Endodermal cell (in vitro differentiated cells): ENCODE measurements around the gene ADAMTS18. TPM values are rescaled to one million over a fixed set of nuclear protein-coding genes. Genes with fewer than 3 reads are reported as not detected.

Source experiments
- DNase-seq: peaks from one replicate; pipeline ENCODE4 v3.0.0-alpha.2; 2017
- H3K27ac ChIP-seq: 2 replicates; pipeline ENCODE4 v1.5.1; 2013; ENCODE audit warnings: mild to moderate bottlenecking, low read depth, low read length, moderate library complexity
- H3K27me3 ChIP-seq: 2 replicates; pipeline ENCODE4 v1.6.1; 2013; ENCODE audit warnings: mild to moderate bottlenecking, low read length, moderate library complexity; ENCODE audit not compliant: insufficient read depth, control insufficient read depth, poor library complexity, severe bottlenecking
- H3K36me3 ChIP-seq: 2 replicates; pipeline ENCODE4 v1.7.0; 2013; ENCODE audit warnings: mild to moderate bottlenecking, low read length, moderate library complexity; ENCODE audit not compliant: control insufficient read depth, insufficient read depth
- H3K4me1 ChIP-seq: one replicate; pipeline ENCODE4 v1.7.0; 2013; ENCODE audit warnings: low read length; ENCODE audit not compliant: control insufficient read depth, insufficient read depth
- H3K4me3 ChIP-seq: 2 replicates; pipeline ENCODE4 v1.5.1; 2013; ENCODE audit warnings: mild to moderate bottlenecking, low read length, moderate library complexity
- H3K9ac ChIP-seq: 2 replicates; pipeline ENCODE4 v1.6.1; 2013; ENCODE audit warnings: mild to moderate bottlenecking, low read length, moderate library complexity; ENCODE audit not compliant: poor library complexity, severe bottlenecking; ENCODE audit errors: extremely low read depth
- H3K9me3 ChIP-seq: 2 replicates; pipeline ENCODE4 v1.6.1; 2013; ENCODE audit warnings: mild to moderate bottlenecking, low read length, moderate library complexity; ENCODE audit not compliant: control insufficient read depth
- H3K27ac Mint-ChIP-seq: 2 replicates; pipeline ENCODE4 v1.8.0; 2020; ENCODE audit warnings: mixed read lengths
- H3K27me3 Mint-ChIP-seq: 2 replicates; pipeline ENCODE4 v1.8.0; 2021; ENCODE audit warnings: mild to moderate bottlenecking, mixed read lengths; ENCODE audit not compliant: insufficient read depth
- H3K36me3 Mint-ChIP-seq: 2 replicates; pipeline ENCODE4 v1.8.0; 2020; ENCODE audit warnings: low read depth, mixed read lengths
- H3K4me1 Mint-ChIP-seq: 2 replicates; pipeline ENCODE4 v1.8.0; 2020; ENCODE audit warnings: mixed read lengths
- H3K4me3 Mint-ChIP-seq: 2 replicates; pipeline ENCODE4 v1.8.0; 2020; ENCODE audit warnings: mild to moderate bottlenecking, moderate library complexity, mixed read lengths
- H3K9me3 Mint-ChIP-seq: 2 replicates; pipeline ENCODE4 v1.8.0; 2020; ENCODE audit warnings: mild to moderate bottlenecking, mixed read lengths
- WGBS, 2 experiments: methylation state at CpG; one replicate each; pipeline versions ENCODE4 v1.1.5 to v1.1.7; 2013; ENCODE audit warnings: missing lambda C conversion rate in 2 of 2, mixed read lengths in 1 of 2; ENCODE audit not compliant: insufficient coverage in 1 of 2, insufficient read length in 1 of 2; 5-methylcytosine and 5-hydroxymethylcytosine counted together
- total RNA-seq, 2 donors: library from RNA; stranded (reverse); fragmentation: NEBNext Ultra II Directional in 1 of 2; extraction: Animal tissue kit (Norgen Biotek cat#: 25700) in 1 of 2; gene quantifications; 2 replicates in 1 of 2; 3 replicates in 1 of 2; pipeline ENCODE4 v1.2.1, GENCODE V29; 2021
- TF ChIP-seq, protein P1 (sequence below): fragments of 200-600 bp; sonication (generic); conservative IDR thresholded peaks from 2 replicates; pipeline ENCODE4 v1.5.0; 2021; ENCODE audit warnings: antibody characterized with exemption, mild to moderate bottlenecking

Gene ADAMTS18
- total RNA-seq, 2 donors from 2014 or later = 7.9 to 12.4 TPM

DNA sequence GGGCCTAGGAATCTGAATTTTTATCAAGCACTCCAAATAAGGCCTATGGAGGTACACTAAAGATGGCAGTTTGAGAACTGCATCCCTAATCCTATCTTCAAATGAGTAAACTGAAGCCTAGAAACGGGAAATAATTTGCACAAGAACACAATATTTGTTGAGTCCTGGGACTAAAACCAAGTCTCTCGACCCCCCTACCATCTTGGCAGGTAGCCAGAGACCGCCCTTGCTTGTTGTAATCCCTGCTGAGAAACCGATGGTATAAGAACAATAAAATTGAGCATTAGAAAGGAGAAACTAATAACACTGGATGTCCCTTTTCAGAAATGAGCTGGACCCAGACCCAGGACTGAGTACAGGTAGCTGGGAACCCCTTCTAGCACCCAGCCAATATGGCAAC, 24.4 kb downstream of the ADAMTS18 start:
- TF ChIP-seq, protein P1, sequence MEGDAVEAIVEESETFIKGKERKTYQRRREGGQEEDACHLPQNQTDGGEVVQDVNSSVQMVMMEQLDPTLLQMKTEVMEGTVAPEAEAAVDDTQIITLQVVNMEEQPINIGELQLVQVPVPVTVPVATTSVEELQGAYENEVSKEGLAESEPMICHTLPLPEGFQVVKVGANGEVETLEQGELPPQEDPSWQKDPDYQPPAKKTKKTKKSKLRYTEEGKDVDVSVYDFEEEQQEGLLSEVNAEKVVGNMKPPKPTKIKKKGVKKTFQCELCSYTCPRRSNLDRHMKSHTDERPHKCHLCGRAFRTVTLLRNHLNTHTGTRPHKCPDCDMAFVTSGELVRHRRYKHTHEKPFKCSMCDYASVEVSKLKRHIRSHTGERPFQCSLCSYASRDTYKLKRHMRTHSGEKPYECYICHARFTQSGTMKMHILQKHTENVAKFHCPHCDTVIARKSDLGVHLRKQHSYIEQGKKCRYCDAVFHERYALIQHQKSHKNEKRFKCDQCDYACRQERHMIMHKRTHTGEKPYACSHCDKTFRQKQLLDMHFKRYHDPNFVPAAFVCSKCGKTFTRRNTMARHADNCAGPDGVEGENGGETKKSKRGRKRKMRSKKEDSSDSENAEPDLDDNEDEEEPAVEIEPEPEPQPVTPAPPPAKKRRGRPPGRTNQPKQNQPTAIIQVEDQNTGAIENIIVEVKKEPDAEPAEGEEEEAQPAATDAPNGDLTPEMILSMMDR = no peak
- H3K27me3 Mint-ChIP-seq = no peaks in the 10 kb centered on the region

DNA sequence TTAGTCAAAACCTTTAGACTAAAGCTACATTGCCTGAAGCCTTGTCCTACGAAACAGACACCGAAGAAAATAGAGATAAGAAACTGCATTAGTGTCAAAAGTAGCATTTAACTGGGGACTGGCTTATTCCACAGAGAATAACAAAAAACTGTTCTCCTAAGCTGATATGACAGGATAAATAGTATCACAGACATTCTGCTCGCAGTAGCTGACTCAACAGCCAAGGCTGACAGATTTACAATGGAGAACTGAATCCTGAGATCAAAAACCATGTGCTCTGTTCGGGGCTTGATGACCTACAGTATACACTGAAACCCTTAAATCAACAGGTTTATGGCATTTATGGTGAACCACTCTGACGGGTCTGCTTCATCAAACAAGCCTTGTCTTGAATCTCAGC, 25.5 kb downstream of the ADAMTS18 start:
- DNase-seq = no peak
- no peak overlapping the region for H3K27ac Mint-ChIP-seq
- peaks cover 42% of the 10 kb centered on the region for H3K36me3 Mint-ChIP-seq
- H3K4me1 Mint-ChIP-seq = peaks cover 18% of the 10 kb centered on the region
- H3K9me3 ChIP-seq = peaks cover 22% of the 10 kb centered on the region
- no peak overlapping the region for H3K4me3 Mint-ChIP-seq
- no peak overlapping the region for H3K4me3 ChIP-seq
- WGBS, 2 experiments = 92 to 100% methylated on average over 3 to 5 of the region's 5 CpGs
- peaks cover 11% of the 10 kb centered on the region for H3K4me1 ChIP-seq
- TF ChIP-seq, protein P1 = no peak
- peaks cover 18% of the 10 kb centered on the region for H3K9me3 Mint-ChIP-seq
- no peaks in the 10 kb centered on the region for H3K27me3 Mint-ChIP-seq
- H3K27me3 ChIP-seq = no peaks in the 10 kb centered on the region
- no peak overlapping the region for H3K27ac ChIP-seq
- H3K9ac ChIP-seq = no peak overlapping the region
- peaks cover 54% of the 10 kb centered on the region for H3K36me3 ChIP-seq

More for the DNA sequence above, 24.4 kb downstream of the ADAMTS18 start:
- Mint-ChIP-seq H3K36me3 (peaks cover 51% of the 10 kb centered on the region), H3K27ac (no peak overlapping the region), H3K4me3 (no peak overlapping the region), H3K9me3 (peaks cover 18% of the 10 kb centered on the region), H3K4me1 (peaks cover 6% of the 10 kb centered on the region)
- Histone ChIP-seq H3K9ac (no peak overlapping the region), H3K27ac (no peak overlapping the region), H3K4me3 (no peak overlapping the region), H3K4me1 (peaks cover under 1% of the 10 kb centered on the region), H3K9me3 (peaks cover 22% of the 10 kb centered on the region), H3K36me3 (peaks cover 61% of the 10 kb centered on the region), H3K27me3 (no peaks in the 10 kb centered on the region)
- DNase-seq = no peak
- WGBS, 2 experiments = 87 to 91% methylated on average over 3 to 4 of the region's 4 CpGs

DNA sequence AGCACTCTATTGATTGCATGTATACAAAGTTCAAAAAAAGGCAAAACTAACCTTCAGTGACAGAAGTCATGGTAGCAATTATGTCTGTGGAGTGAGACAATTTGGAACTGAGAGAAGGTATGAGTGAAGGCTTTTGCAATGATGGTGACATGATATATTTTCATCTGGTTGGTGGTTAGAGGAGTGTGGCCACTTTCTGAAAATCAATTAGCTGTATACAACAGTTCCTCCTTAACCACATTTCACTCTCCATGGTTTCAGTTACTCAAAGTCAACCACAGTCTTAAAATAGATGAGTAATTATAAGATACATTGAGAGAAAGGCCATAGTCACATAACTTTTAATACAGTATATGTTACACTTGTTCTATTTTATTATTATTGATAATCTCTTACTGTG, 26.2 kb downstream of the ADAMTS18 start:
- H3K4me1 Mint-ChIP-seq = peaks cover 24% of the 10 kb centered on the region
- Histone ChIP-seq H3K9ac (no peak overlapping the region), H3K36me3 (peaks cover 49% of the 10 kb centered on the region), H3K4me1 (peaks cover 11% of the 10 kb centered on the region), H3K9me3 (peaks cover 22% of the 10 kb centered on the region), H3K27ac (no peak overlapping the region), H3K27me3 (no peaks in the 10 kb centered on the region), H3K4me3 (no peak overlapping the region)
- no peak overlapping the region for H3K27ac Mint-ChIP-seq
- TF ChIP-seq, protein P1 = no peak
- peaks cover 42% of the 10 kb centered on the region for H3K36me3 Mint-ChIP-seq
- peaks cover 18% of the 10 kb centered on the region for H3K9me3 Mint-ChIP-seq
- DNase-seq = no peak
- no peak overlapping the region for H3K4me3 Mint-ChIP-seq
- H3K27me3 Mint-ChIP-seq = no peaks in the 10 kb centered on the region
